Neural progenitor cell (in vitro differentiated cells): ENCODE results near the gene ZNF32.

Experiments
- EZH2 ChIP-seq: fragments of 200-600 bp; sonication (generic); IDR thresholded peaks from 2 replicates; pipeline ENCODE4 v1.6.1; 2017; ENCODE audit warnings: antibody characterized with exemption, mild to moderate bottlenecking, moderate library complexity
- EZH2phosphoT487 ChIP-seq: fragments of 200-600 bp; sonication (generic); IDR thresholded peaks from 2 replicates; pipeline ENCODE4 v1.6.1; 2017; ENCODE audit warnings: antibody characterized with exemption
- TF ChIP-seq, protein P1 (sequence below): fragments of 200-600 bp; sonication (generic); IDR thresholded peaks from 2 replicates; pipeline ENCODE4 v1.5.1; 2017; ENCODE audit warnings: antibody characterized with exemption, mild to moderate bottlenecking

DNA sequence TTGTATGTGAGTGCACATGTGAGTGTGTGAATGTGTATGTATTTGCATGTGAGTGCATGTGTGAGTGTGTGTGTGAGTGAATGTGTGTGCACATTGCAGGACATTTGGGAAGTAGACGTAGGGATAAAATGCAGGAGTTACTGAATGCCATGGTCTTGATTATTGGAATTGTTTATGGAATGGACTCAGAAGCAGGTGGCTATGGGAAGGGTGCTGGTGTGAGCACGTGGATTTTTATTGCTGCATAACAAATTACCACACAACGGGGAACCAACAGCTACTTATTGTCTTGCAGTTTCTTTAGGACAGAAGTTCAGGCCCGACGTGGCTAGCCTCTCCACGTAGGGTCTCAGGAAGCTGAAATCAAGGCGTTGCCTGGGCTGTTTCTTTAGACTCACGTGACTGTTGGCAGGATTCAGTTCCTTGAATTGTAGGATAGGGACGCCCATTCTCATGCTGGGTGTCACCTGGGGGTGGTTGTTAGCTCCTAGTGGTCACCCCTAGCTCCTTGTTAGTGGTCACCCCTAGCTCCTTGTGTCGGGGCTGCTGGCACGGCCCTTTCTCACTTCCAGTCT, 48.3 kb upstream of the ZNF32 start:
- TF ChIP-seq, protein P1, sequence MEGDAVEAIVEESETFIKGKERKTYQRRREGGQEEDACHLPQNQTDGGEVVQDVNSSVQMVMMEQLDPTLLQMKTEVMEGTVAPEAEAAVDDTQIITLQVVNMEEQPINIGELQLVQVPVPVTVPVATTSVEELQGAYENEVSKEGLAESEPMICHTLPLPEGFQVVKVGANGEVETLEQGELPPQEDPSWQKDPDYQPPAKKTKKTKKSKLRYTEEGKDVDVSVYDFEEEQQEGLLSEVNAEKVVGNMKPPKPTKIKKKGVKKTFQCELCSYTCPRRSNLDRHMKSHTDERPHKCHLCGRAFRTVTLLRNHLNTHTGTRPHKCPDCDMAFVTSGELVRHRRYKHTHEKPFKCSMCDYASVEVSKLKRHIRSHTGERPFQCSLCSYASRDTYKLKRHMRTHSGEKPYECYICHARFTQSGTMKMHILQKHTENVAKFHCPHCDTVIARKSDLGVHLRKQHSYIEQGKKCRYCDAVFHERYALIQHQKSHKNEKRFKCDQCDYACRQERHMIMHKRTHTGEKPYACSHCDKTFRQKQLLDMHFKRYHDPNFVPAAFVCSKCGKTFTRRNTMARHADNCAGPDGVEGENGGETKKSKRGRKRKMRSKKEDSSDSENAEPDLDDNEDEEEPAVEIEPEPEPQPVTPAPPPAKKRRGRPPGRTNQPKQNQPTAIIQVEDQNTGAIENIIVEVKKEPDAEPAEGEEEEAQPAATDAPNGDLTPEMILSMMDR = no peak
- TF ChIP-seq EZH2 (no peak), EZH2phosphoT487 (no peak)
